ENCODE measurements around the gene PLCH1. TPM values are rescaled to one million over a fixed set of nuclear protein-coding genes. Genes with fewer than 3 reads are reported as not detected.

Gene PLCH1
- total RNA-seq, 1 experiment from 2014 or later = 8.9 TPM

DNA sequence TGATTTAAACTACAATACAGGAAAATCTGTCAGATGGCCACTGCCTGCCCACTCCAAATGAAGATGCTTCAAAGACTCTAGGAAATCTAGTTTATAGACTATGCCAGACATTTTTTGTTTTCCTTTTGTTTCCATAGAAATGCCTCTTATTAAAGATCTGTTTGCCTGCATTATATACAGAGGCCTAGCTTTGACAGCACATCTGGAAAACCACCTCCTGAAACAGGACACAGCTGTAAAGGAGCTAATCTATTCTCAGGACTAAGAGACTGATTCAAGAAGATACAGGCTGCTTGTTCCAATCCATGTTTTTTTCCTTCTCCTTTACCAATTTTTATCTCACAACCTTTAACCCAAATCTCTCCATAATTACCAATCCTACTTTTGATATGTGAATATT, 376.1 kb downstream of the PLCH1 start:
- Mint-ChIP-seq H3K9me3 (peaks cover 8% of the 10 kb centered on the region), H3K27me3 (ENCODE audit: low read depth) (peaks cover 53% of the 10 kb centered on the region), H3K27ac (peak overlapping the region; percentile 84), H3K4me1 (peaks cover 82% of the 10 kb centered on the region), H3K36me3 (peaks cover 9% of the 10 kb centered on the region), H3K4me3 (peak overlapping the region; percentile 13; the same call in 1 of the 2 replicates)
- POLR2A ChIA-PET = no interaction called here
- TF ChIP-seq NR2C2 (CRISPR knock-in tag; IDR thresholded peaks at IDR 0.05) (no peak), ZNF512 (CRISPR knock-in tag; IDR thresholded peaks at IDR 0.05; ENCODE audit: borderline replicate concordance) (no peak), NFATC4 (CRISPR knock-in tag; IDR thresholded peaks at IDR 0.05) (no peak), ZNF219 (CRISPR knock-in tag; IDR thresholded peaks at IDR 0.05; ENCODE audit: borderline replicate concordance) (no peak), ZBTB21 (CRISPR knock-in tag; IDR thresholded peaks at IDR 0.05; ENCODE audit: borderline replicate concordance) (no peak), GTF2I (CRISPR knock-in tag; conservative IDR thresholded peaks at IDR 0.05) (no peak), USF1 (CRISPR knock-in tag; IDR thresholded peaks at IDR 0.05) (no peak)
- TF ChIP-seq, protein P1, sequence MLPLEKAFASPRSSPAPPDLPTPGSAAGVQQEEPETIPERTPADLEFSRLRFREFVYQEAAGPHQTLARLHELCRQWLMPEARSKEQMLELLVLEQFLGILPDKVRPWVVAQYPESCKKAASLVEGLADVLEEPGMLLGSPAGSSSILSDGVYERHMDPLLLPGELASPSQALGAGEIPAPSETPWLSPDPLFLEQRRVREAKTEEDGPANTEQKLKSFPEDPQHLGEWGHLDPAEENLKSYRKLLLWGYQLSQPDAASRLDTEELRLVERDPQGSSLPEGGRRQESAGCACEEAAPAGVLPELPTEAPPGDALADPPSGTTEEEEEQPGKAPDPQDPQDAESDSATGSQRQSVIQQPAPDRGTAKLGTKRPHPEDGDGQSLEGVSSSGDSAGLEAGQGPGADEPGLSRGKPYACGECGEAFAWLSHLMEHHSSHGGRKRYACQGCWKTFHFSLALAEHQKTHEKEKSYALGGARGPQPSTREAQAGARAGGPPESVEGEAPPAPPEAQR (CRISPR knock-in tag; IDR thresholded peaks at IDR 0.05) = no peak
- CTCF ChIA-PET = interaction anchor here (1.2 kb wide), 1 partner anchor 14 kb away, joined by 3 read pairs; no protein-coding TSS in a partner anchor
- no peak for DNase-seq (ENCODE audit: low spot score)
- no peak for ATAC-seq

DNA sequence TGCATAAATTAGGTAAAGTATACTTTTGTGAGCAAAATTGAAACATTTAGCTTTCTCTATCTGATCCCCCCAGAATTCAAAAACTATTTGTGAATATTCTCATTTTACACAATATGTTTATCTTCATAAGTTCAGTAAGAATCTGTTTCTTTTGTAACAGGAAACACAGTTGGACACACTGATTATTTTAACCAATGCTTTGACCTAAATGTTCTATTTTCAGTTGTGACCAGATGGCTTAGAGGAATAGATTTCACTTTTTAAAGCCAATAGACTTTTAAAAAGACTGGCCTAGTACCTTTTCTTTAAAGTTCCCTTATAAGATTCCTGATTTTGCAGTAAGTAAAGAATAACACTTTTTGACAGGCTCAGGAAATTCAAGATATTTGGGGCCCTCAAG, 377.4 kb downstream of the PLCH1 start:
- Mint-ChIP-seq H3K27ac (no peak overlapping the region), H3K9me3 (peaks cover 8% of the 10 kb centered on the region), H3K36me3 (peaks cover 9% of the 10 kb centered on the region), H3K27me3 (ENCODE audit: low read depth) (peaks cover 59% of the 10 kb centered on the region), H3K4me3 (no peak overlapping the region), H3K4me1 (peaks cover 80% of the 10 kb centered on the region)
- CTCF ChIA-PET = interaction anchor here (1.2 kb wide), 1 partner anchor 15 kb away, joined by 3 read pairs; no protein-coding TSS in a partner anchor
- POLR2A ChIA-PET = no interaction called here
- ATAC-seq = no peak
- no peak for DNase-seq (ENCODE audit: low spot score)
- no peak for TF ChIP-seq ZNF317 (CRISPR knock-in tag; IDR thresholded peaks at IDR 0.05; ENCODE audit: borderline replicate concordance, low read depth)
- no peak for TF ChIP-seq CTCF (IDR thresholded peaks at IDR 0.05)
- no peak for TF ChIP-seq RELA (CRISPR knock-in tag; IDR thresholded peaks at IDR 0.05; ENCODE audit: borderline replicate concordance)
- no peak for TF ChIP-seq ZNF423 (CRISPR knock-in tag; IDR thresholded peaks at IDR 0.05)
- no peak for TF ChIP-seq AFF4 (CRISPR knock-in tag; IDR thresholded peaks at IDR 0.05; ENCODE audit: borderline replicate concordance)
- TF ChIP-seq NFE2L1 (CRISPR knock-in tag; IDR thresholded peaks at IDR 0.05) = no peak
- TF ChIP-seq FOXP4 (CRISPR knock-in tag; IDR thresholded peaks at IDR 0.05) = no peak
- no peak for TF ChIP-seq TEAD4 (CRISPR knock-in tag; IDR thresholded peaks at IDR 0.05)
- no peak for TF ChIP-seq FOXP1 (CRISPR knock-in tag; IDR thresholded peaks at IDR 0.05; ENCODE audit: borderline replicate concordance)
- TF ChIP-seq RORB (CRISPR knock-in tag; IDR thresholded peaks at IDR 0.05) = no peak
- no peak for TF ChIP-seq CREB1 (CRISPR knock-in tag; IDR thresholded peaks at IDR 0.05)
- TF ChIP-seq NR2C2 (CRISPR knock-in tag; IDR thresholded peaks at IDR 0.05) = no peak
- TF ChIP-seq, protein P2, sequence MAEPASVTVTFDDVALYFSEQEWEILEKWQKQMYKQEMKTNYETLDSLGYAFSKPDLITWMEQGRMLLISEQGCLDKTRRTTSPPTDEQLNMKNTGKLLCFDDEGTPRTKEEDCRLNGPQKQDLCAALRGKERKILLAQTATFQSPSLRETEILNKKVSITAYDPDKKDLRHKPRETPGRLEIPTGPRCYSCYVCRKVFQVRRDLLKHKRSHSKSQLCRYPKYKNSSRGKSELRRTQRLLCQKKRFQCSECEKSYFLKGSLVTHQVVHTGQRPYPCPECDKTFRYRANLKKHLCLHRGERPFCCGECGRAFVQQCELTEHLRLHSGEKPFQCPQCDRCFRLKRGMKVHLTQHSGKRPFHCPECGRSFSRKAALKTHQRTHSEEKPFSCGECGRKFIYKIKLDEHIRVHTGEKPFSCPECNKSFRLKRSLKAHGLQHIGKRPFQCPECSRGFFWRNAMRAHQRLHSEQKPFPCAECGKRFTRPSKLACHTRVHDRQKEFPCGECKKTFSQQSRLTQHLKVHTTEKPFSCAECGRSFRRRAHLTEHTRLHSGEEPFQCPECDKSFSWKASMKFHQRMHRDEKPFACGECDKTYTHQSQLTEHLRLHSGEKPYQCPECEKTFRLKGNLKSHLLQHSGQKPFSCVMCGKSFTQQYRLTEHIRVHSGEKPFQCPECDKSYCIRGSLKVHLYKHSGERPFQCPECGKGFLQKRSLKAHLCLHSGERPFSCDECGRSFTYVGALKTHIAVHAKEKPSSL (CRISPR knock-in tag; conservative IDR thresholded peaks at IDR 0.05) = no peak
- no peak for TF ChIP-seq ZNF263 (CRISPR knock-in tag; IDR thresholded peaks at IDR 0.05; ENCODE audit: low read depth)
- no peak for TF ChIP-seq EMX1 (CRISPR knock-in tag; IDR thresholded peaks at IDR 0.05)
- no peak for TF ChIP-seq ZBTB21 (CRISPR knock-in tag; IDR thresholded peaks at IDR 0.05; ENCODE audit: borderline replicate concordance)
